NCI-H1930 (cell line): ENCODE results near the gene YEATS4.

Experiments used
- DNase-seq, 2 experiments: peaks; one replicate each; lab custom pipeline; 2025; lab: John Stamatoyannopoulos, UW

YEATS4 gene

GRCh38 chr12:69392179-69392928 lies 32.8 kb downstream of the YEATS4 start:
- DNase-seq, result no peak

- DNase-seq, result no peak
Observed at GRCh38 chr12:69396041-69396440, 36.5 kb downstream of the YEATS4 start.

- no peak for DNase-seq
Observed at GRCh38 chr12:69396963-69397362, 37.4 kb downstream of the YEATS4 start.

GRCh38 chr12:69397978-69398377 lies 38.4 kb downstream of the YEATS4 start:
- DNase-seq, result no peak

- DNase-seq, result no peak
Observed at GRCh38 chr12:69401940-69402339, 42.4 kb downstream of the YEATS4 start.

- DNase-seq, result no peak
Observed at GRCh38 chr12:69404851-69405565, 45.5 kb downstream of the YEATS4 start.

GRCh38 chr12:69405566-69405865 lies 46.0 kb downstream of the YEATS4 start:
- DNase-seq, result no peak

GRCh38 chr12:69406217-69406616 lies 46.7 kb downstream of the YEATS4 start:
- no peak for DNase-seq

GRCh38 chr12:69410571-69410970 lies 51.0 kb downstream of the YEATS4 start:
- no peak for DNase-seq

GRCh38 chr12:69412655-69413054 lies 53.1 kb downstream of the YEATS4 start:
- no peak for DNase-seq

GRCh38 chr12:69415471-69416275 lies 56.1 kb downstream of the YEATS4 start:
- DNase-seq, result peak in 1 of 2 experiments; percentile 4

- DNase-seq, result no peak
Observed at GRCh38 chr12:69417231-69417630, 57.7 kb downstream of the YEATS4 start.

GRCh38 chr12:69417741-69418167 lies 58.2 kb downstream of the YEATS4 start:
- DNase-seq, result no peak

GRCh38 chr12:69419701-69420100 lies 60.2 kb downstream of the YEATS4 start:
- DNase-seq, result no peak

- no peak for DNase-seq
Observed at GRCh38 chr12:69421548-69421947, 62.0 kb downstream of the YEATS4 start.

GRCh38 chr12:69423037-69423905 lies 63.7 kb downstream of the YEATS4 start:
- no peak for DNase-seq

GRCh38 chr12:69425417-69425816 lies 65.9 kb downstream of the YEATS4 start:
- no peak for DNase-seq

- no peak for DNase-seq
Observed at GRCh38 chr12:69428351-69429073, 69.0 kb downstream of the YEATS4 start.

- DNase-seq, result no peak
Observed at GRCh38 chr12:69430942-69431590, 71.5 kb downstream of the YEATS4 start.

GRCh38 chr12:69431591-69432222 lies 72.2 kb downstream of the YEATS4 start:
- no peak for DNase-seq
